Measurements from ENCODE around the gene LBP.

- no peak for TF ChIP-seq CTCF (IDR thresholded peaks at IDR 0.05)
- TF ChIP-seq POLR2A (IDR thresholded peaks at IDR 0.05): no peak
These were observed 12.3 kb upstream of the LBP start for GRCh38 chr20:38334016-38334415.
